Activated CD4-positive, alpha-beta memory T cell treated with anti-CD3 and anti-CD28 coated beads for 36 hours (primary cell): ENCODE data around the gene DDX20. TPM values are rescaled to one million over a fixed set of nuclear protein-coding genes. Genes with fewer than 3 reads are reported as not detected.
A peak's percentile ranks its signal among the peaks of the same experiment; 100 is the strongest.
"Not testable (repeated sequence)": the region's sequence is repeated elsewhere in the genome, so short reads cannot be mapped to it uniquely, and the experiment has no call there.

Source experiments
- CTCF ChIA-PET: fragments of 350-600 bp; sonication (Branson Sonifier 250); formaldehyde crosslinking; loops from one replicate; lab custom pipeline; 2021; ENCODE audit warnings: antibody characterized with exemption, inconsistent platforms; lab: Charles Lee
- POLR2A ChIA-PET: fragments of 350-600 bp; sonication (Branson Sonifier 250); formaldehyde crosslinking; loops from one replicate; lab custom pipeline; 2021; ENCODE audit warnings: antibody characterized with exemption; lab: Charles Lee
- DNase-seq: peaks from one replicate; pipeline ENCODE4 v3.0.0-alpha.2; 2020
- H3K27ac Mint-ChIP-seq: one replicate; pipeline ENCODE4 v1.8.0; 2021; ENCODE audit warnings: mixed read lengths
- H3K27me3 Mint-ChIP-seq: one replicate; pipeline ENCODE4 v1.8.0; 2021; ENCODE audit warnings: mixed read lengths
- H3K36me3 Mint-ChIP-seq: one replicate; pipeline ENCODE4 v1.8.0; 2021; ENCODE audit warnings: mixed read lengths
- H3K4me1 Mint-ChIP-seq: one replicate; pipeline ENCODE4 v1.8.0; 2021; ENCODE audit warnings: low read depth, mixed read lengths
- H3K4me3 Mint-ChIP-seq: one replicate; pipeline ENCODE4 v1.8.0; 2021; ENCODE audit warnings: mild to moderate bottlenecking, mixed read lengths
- H3K9me3 Mint-ChIP-seq: one replicate; pipeline ENCODE4 v1.8.0; 2021; ENCODE audit warnings: mixed read lengths
- intact Hi-C: fragments of 100-400 bp; cut with micrococcal nuclease; formaldehyde crosslinking; loops from one replicate; pipeline ENCODE4 v1.15.1; 2023
- total RNA-seq, 2 experiments: library from RNA; stranded (reverse); gene quantifications; one replicate each; pipeline ENCODE4 v1.2.3, GENCODE V29; 2021

The DDX20 gene
- total RNA-seq, 2 experiments from 2014 or later, result 14.2 to 15.9 TPM

DNA sequence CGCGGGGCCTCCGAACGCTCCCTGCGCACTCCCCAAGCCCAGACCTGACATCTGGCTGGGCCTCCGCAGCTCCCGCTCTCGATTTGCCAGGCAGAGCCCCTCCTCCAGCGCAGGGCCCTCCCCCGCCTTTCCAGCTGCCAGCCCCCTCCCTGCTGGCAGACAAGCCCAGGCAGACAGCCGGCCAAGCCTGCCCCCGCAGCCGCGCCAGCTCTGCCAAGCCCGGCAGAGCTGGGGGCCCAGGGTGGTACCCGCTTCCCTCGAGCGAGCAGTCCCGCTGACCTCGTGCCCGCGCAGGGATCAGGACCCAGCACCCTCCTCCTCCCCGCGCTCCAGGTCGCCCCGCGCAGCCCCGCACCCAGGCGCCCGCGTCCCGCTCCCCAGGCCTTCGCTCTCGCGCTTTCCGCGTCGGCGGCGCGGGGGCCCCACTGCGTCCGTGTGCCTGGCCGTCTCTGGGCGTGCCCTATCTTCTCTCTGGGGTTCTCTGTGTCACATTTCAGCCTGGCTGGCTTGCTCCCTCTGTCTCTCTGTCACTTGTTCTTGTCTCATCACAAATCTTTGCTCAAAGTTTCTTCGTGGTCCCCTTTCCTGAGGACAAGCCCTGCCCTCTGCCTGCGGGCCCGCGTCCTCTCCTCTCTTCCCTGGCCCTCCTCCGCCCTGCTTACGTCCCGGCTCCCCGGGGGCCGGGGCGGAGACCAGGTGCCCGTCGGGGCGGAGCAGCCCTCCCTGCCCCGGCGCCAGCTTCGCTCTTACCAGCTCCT is 17.1 kb upstream of the DDX20 start:
- ChIA-PET CTCF (interaction anchor here (0.6 to 6.7 kb wide), 13 partner anchors 10 to 515 kb away, joined by 3 to 68 read pairs (median 3); no protein-coding TSS in a partner anchor), POLR2A (interaction anchor here (1.0 to 2.9 kb wide), 5 partner anchors 16 to 231 kb away, joined by 3 to 12 read pairs (median 3); partner anchors contain the start of gene DDX20)
- peak; percentile 59 for DNase-seq
- Mint-ChIP-seq H3K27ac (no peak overlapping the region), H3K4me3 (peak overlapping the region; percentile 84), H3K9me3 (no peaks in the 10 kb centered on the region), H3K4me1 (peaks cover 11% of the 10 kb centered on the region), H3K36me3 (no peaks in the 10 kb centered on the region), H3K27me3 (peaks cover 28% of the 10 kb centered on the region)
- intact Hi-C loops, result loop anchor here (1.0 to 5.0 kb wide), 3 partner anchors 17 to 136 kb away; partner anchors contain the start of gene DDX20

DNA sequence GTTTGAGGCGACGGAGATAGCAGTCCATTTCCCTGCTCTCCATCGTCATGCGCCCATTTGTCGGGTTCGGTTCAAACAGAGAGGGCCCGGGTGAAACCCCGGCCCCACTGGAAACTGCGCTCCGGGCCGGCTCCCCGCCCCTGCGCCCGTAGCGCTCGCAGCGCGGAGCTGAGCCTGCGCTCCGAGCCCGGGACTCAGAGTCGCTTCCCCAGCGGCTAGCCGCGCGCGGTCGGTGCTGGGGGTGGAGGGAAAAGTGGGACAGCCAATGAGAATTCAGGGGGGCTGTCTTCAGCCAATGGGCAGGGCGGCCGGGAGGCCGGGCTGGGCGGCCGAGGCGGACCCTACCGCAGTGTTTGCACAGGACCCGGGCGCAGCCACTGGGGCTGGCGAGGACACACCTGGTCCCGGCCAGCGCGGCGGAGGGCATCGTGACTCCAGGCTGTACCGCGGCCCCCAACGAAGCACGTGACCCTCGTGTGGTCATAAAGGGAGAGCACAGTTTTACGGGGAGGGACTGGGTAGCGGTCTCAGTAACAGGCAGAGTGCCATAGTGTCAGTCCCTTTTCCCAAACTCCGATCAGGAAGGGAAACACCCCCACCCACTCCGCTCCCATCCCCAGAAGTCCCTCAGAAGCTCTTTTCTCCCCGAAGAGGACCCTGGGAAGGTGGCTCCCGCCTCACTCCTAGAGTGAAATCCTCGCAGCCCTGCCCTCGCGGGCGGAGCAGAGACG is 16.3 kb upstream of the DDX20 start, which contains the start of gene INKA2:
Gene INKA2 (minus strand): TSS at position 202 of the 731 bp plus-strand sequence. CDS start 153 bp downstream, at position 49.
- Mint-ChIP-seq H3K4me3 (peak within 1 kb of the TSS; percentile 84), H3K9me3 (no peaks in the 10 kb centered on the region), H3K27me3 (peaks cover 28% of the 10 kb centered on the region), H3K36me3 (no peaks in the 10 kb centered on the region), H3K27ac (no peak within 1 kb of the TSS), H3K4me1 (peaks cover 11% of the 10 kb centered on the region)
- intact Hi-C loops, result loop anchor here (1.0 to 5.0 kb wide), 3 partner anchors 16 to 137 kb away; partner anchors contain the start of gene DDX20
- ChIA-PET POLR2A (interaction anchor here (1.0 to 2.9 kb wide), 5 partner anchors 16 to 231 kb away, joined by 3 to 12 read pairs (median 3); partner anchors contain the start of gene DDX20), CTCF (interaction anchor here (0.6 to 6.7 kb wide), 13 partner anchors 9 to 524 kb away, joined by 3 to 68 read pairs (median 3); no protein-coding TSS in a partner anchor)
- peak; percentile 88 for DNase-seq

DNA sequence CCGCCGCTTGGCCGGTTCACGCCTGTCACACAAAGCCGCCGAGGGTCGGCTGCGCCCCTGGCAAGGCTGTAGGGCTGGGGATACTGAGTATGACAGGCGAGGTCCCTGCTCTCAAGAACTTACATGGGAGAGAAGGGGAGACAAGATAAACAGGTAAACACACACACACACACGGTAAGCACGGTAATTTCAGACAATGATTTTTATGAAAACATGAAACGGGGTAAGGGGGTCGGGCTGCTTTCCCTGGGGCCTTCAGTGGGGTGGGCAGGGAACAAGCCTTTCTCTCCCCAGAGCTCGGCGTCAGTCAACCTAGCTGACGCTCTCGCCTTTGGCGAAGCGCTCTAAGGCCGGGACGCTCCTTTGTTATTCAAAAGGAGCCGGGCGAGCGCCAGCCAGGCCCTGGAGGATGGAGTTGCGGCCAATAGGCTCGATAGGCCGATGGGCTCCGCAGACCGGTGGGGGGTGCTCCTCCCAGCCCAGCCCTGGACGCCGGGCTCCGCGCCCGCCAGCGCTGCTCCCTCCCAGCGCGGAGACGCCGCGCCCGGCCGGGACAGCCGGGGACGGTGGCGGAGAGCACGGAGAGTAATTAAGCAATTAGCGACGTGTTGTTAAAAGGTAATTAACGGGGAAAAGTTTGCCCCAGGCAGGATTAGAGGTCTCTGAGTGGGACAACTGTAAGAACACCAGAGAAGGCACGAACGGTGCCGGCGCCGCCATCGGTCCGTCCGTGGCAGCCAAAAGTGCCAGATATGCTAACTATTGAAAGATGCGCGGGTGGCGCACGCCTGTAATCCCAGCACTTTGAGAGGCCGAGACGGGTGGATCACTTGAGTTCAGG is 15.6 kb upstream of the DDX20 start:
- peaks cover 28% of the 10 kb centered on the region for H3K27me3 Mint-ChIP-seq
- H3K27ac Mint-ChIP-seq, result no peak overlapping the region
- intact Hi-C loops, result loop anchor here (1.0 to 5.0 kb wide), 3 partner anchors 15 to 138 kb away; partner anchors contain the start of gene DDX20
- peaks cover 11% of the 10 kb centered on the region for H3K4me1 Mint-ChIP-seq
- H3K36me3 Mint-ChIP-seq, result no peaks in the 10 kb centered on the region
- CTCF ChIA-PET, result interaction anchor here (0.9 to 6.7 kb wide), 9 partner anchors 8 to 258 kb away, joined by 3 to 68 read pairs (median 11); no protein-coding TSS in a partner anchor
- DNase-seq, result no peak
- POLR2A ChIA-PET, result interaction anchor here (1.5 to 2.9 kb wide), 3 partner anchors 15 to 232 kb away, joined by 3 to 12 read pairs (median 9); partner anchors contain the start of gene DDX20
- H3K9me3 Mint-ChIP-seq, result no peaks in the 10 kb centered on the region
- peak overlapping the region; percentile 84 for H3K4me3 Mint-ChIP-seq

DNA sequence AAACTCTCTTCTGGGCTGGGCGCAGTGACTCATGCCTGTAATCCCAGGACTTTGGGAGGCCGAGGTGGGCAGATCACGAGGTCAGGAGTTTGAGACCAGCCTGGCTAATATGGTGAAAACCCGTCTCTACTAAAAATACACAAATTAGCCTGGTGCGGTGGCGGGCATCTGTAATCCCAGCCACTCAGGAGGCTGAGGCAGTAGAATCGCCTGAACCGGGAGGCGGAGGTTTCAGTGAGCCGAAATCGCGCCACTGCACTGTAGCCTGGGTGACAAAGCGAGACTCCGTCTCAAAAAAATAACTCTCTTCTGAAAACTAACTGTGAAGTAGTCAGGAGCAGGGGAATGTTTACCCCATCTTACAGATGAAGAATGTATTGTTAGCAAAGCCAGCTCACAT is 13.4 kb upstream of the DDX20 start:
- H3K36me3 Mint-ChIP-seq, H3K4me3 Mint-ChIP-seq, H3K9me3 Mint-ChIP-seq, POLR2A ChIA-PET, H3K27ac Mint-ChIP-seq, DNase-seq, intact Hi-C loops: not testable (repeated sequence)
- peaks cover 11% of the 10 kb centered on the region for H3K4me1 Mint-ChIP-seq
- CTCF ChIA-PET, result interaction anchor here (1.0 to 2.7 kb wide), 6 partner anchors 8 to 260 kb away, joined by 3 to 15 read pairs (median 8); no protein-coding TSS in a partner anchor
- H3K27me3 Mint-ChIP-seq, result peaks cover 26% of the 10 kb centered on the region

DNA sequence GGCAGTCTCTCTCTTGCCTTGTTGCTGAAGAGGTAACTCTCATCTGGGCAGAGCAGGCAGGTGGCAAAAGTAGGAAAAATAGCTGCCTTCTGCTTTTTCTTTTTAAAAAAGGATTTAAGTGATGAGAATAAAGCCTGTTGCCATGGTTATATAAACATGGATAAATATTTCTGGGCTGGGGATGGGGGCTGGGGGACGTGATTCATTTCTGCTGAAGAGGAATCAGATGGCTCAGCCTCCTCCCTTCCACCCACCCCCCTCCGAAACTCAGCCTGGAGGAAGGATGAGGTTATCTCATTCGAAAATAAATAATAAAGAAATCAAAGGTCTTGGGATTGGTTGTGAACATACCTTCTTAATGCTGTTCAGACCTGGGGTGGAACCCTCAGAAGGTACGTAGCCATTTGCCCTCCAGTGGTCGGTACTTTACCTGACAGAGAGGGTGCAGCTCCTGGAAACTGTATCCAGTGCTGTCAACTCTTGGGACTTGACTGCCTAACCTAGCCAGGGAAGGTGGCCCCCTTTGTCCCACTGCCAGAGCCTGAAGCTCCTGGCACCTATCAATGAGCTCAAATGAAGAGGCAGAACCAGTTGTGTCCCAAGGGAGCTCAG is 12.7 kb upstream of the DDX20 start:
- no peaks in the 10 kb centered on the region for H3K9me3 Mint-ChIP-seq
- no peaks in the 10 kb centered on the region for H3K36me3 Mint-ChIP-seq
- peak; percentile 28 for DNase-seq
- intact Hi-C loops, result no loop called here
- no peak overlapping the region for H3K27ac Mint-ChIP-seq
- H3K4me3 Mint-ChIP-seq, result no peak overlapping the region
- ChIA-PET POLR2A (no interaction called here), CTCF (interaction anchor here (1.0 to 2.7 kb wide), 7 partner anchors 9 to 274 kb away, joined by 3 to 15 read pairs (median 7); no protein-coding TSS in a partner anchor)
- peaks cover 20% of the 10 kb centered on the region for H3K27me3 Mint-ChIP-seq
- H3K4me1 Mint-ChIP-seq, result peaks cover 11% of the 10 kb centered on the region

DNA sequence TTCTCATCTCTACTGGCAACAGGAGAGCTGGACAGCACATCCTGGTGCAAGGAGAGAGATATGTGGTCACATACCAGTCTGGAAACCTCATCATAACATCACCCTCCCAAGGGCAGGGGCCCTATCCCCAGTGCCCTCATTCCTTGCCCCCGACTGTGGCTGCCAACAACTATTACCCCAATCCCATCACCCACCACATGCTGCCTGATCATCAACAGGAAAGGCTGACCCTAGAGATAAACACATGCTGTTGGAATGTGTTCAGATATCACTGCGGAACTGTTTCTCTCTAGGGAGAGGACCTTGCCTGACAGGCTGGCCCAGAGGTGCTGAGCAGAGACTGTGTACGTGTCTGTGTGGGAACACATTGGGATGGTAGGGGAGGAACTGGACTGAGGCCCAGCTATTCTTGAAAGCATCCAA is 12.0 kb upstream of the DDX20 start:
- no peak for DNase-seq
- intact Hi-C loops, result no loop called here
- Mint-ChIP-seq H3K36me3 (no peaks in the 10 kb centered on the region), H3K27ac (no peak overlapping the region), H3K27me3 (peaks cover 19% of the 10 kb centered on the region), H3K9me3 (no peaks in the 10 kb centered on the region), H3K4me3 (no peak overlapping the region), H3K4me1 (peaks cover 9% of the 10 kb centered on the region)
- ChIA-PET POLR2A (interaction anchor here (0.6 kb wide), 1 partner anchor 1721 kb away, joined by 3 read pairs; no protein-coding TSS in a partner anchor), CTCF (interaction anchor here (1.2 to 2.7 kb wide), 5 partner anchors 11 to 275 kb away, joined by 3 to 15 read pairs (median 8); no protein-coding TSS in a partner anchor)

DNA sequence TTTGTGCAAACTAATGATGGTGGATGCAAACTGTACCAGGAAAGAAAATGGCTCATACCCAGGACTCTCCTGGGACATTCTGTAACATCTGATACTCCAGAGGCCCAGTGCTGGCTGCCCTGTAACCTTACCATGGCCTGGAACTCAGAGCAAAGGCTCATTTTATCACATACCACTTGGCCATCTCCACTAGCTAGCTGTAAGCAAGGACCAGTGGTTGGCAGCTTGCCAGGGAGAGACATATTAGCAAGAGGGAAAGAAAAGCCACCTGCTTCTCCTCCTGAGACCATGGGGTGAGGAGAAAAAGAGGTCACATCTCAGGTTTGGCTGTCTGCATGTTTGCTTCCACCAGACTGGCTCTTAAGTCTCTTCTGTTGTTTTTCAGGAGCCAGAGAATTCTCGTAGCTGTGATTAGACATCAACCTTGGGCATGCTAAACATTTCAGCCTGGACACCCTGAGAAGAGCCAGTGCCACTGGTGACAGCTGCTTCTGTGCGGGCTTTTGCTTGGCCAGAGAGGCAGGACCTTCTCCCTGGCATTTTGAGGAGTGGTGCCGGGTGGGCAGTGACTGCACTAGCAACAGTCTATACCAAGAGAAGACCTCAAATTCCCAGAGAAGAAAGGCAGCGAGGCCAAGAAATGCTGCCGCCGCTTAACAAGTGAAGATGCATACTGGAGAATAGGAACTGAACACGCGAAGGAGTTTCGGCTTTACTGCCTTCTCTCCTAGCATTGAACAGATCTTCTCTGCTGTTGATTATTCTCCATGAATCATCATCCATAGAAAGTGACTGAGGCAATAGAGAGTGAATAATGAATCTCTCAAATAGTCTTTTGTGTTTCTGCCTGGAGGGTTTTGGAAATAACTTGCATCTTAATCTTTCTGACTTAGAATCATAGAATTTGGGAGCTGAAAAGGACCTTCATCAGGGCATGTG is 9.8 kb upstream of the DDX20 start:
- POLR2A ChIA-PET, result no interaction called here
- H3K27ac Mint-ChIP-seq, result no peak overlapping the region
- no peak for DNase-seq

DNA sequence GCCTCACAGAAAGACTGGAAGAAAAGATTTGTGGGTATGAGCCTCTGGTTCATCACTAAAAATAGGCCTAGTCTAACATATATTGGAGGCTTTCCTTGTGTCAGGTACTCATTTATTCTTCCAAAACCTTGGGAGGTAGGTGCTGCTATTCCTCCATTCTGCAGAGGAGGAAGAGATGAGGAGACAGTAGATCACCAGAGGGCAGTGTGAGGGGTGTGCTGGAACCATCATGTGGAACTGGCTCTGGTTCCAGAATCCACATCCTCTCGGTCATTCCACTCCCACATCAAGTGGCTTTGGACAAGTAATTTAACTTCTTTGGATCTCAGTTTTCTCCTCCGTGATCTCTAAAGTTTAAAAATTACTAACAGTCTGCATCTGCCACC is 9.1 kb upstream of the DDX20 start:
- H3K36me3 Mint-ChIP-seq, result no peaks in the 10 kb centered on the region
- POLR2A ChIA-PET, result interaction anchor here (0.9 kb wide), 1 partner anchor 239 kb away, joined by 3 read pairs; no protein-coding TSS in a partner anchor

More for the DNA sequence above, 9.8 kb upstream of the DDX20 start:
- no peaks in the 10 kb centered on the region for H3K36me3 Mint-ChIP-seq
- CTCF ChIA-PET, result interaction anchor here (0.7 to 7.7 kb wide), 9 partner anchors 9 to 269 kb away, joined by 3 to 84 read pairs (median 14); partner anchors contain the start of genes DDX20 and INKA2
- H3K4me1 Mint-ChIP-seq, result peaks cover 4% of the 10 kb centered on the region
- intact Hi-C loops, result loop anchor here (2.0 kb wide), 1 partner anchor 31 kb away; no protein-coding TSS in a partner anchor
- no peak overlapping the region for H3K4me3 Mint-ChIP-seq
- H3K9me3 Mint-ChIP-seq, result no peaks in the 10 kb centered on the region
- H3K27me3 Mint-ChIP-seq, result peaks cover 10% of the 10 kb centered on the region

GRCh38 chr1:111747282-111747734 is 8.4 kb upstream of the DDX20 start:
- DNase-seq, result peak; percentile 80
- Mint-ChIP-seq H3K4me3 (no peak overlapping the region), H3K9me3 (no peaks in the 10 kb centered on the region), H3K4me1 (peaks cover 3% of the 10 kb centered on the region), H3K36me3 (no peaks in the 10 kb centered on the region), H3K27me3 (no peaks in the 10 kb centered on the region), H3K27ac (no peak overlapping the region)
- ChIA-PET CTCF (interaction anchor here (0.7 to 7.7 kb wide), 36 partner anchors 8 to 533 kb away, joined by 3 to 84 read pairs (median 5); partner anchors contain the start of genes ATP5PB, DDX20, INKA2 and WDR77), POLR2A (interaction anchor here (0.9 kb wide), 1 partner anchor 240 kb away, joined by 3 read pairs; no protein-coding TSS in a partner anchor)
- intact Hi-C loops, result loop anchor here (1.0 to 2.0 kb wide), 3 partner anchors 33 to 266 kb away; no protein-coding TSS in a partner anchor

More for the DNA sequence above, 9.1 kb upstream of the DDX20 start:
- H3K4me1 Mint-ChIP-seq, result peaks cover 3% of the 10 kb centered on the region
- H3K27me3 Mint-ChIP-seq, result peaks cover 5% of the 10 kb centered on the region
- H3K4me3 Mint-ChIP-seq, result no peak overlapping the region
- CTCF ChIA-PET, result interaction anchor here (0.9 to 7.7 kb wide), 30 partner anchors 8 to 531 kb away, joined by 3 to 84 read pairs (median 5); partner anchors contain the start of genes ATP5PB, DDX20, INKA2 and WDR77
- DNase-seq, result no peak
- no peaks in the 10 kb centered on the region for H3K9me3 Mint-ChIP-seq
- no peak overlapping the region for H3K27ac Mint-ChIP-seq
- intact Hi-C loops, result loop anchor here (2.0 kb wide), 1 partner anchor 32 kb away; no protein-coding TSS in a partner anchor
